Measurements from ENCODE around the gene MAST1. TPM values are rescaled to one million over a fixed set of nuclear protein-coding genes. Genes with fewer than 3 reads are reported as not detected.
"Not testable (repeated sequence)": the region's sequence is repeated elsewhere in the genome, so short reads cannot be mapped to it uniquely, and the experiment has no call there.

Gene MAST1
- total RNA-seq, 1 donor from 2014 or later = 2.4 TPM

DNA sequence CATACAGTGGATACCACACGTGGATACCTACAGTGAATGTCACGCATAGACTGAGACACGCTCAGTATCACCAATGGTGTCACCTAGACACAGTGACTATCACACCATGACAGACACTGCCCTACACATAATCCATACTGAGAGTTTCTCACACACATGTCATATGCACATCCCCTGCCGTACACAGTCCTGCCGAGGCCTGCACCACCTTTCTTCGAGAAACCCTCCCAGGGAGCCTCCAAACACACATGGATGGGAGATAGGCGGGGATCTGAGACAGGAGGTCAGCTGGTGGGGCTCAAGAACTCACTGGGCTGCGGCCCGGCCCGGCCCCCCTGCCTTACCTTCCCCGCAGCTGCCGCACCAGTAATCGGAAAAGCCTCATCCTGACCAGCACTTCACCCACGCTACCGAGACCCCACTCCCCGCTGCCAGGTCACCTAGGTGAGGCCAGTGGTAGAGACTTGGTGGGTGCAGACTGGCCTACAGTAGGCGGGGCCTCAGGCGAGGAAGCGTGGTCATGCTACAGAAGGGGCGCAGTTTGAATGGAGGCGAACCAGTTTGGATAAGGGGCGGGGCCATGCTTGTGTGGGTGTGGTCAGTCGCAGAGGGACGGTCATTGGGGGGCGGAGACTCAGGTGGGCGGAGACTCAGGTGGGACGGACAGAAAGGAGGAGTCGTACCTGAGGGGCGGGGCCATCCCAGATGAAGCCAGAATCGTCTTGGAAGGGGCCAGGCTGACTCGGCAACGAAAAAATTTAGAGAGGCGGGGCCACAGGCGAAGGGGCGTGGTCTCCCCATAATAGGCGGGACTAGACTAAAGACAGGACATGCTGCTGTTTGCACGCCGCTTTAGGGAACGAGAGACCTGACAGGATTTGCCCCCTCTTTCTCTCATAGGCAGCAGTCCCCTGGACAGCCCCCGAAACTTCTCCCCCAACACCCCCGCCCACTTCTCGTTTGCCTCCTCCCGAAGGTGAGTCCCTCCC, 2.1 kb downstream of the MAST1 start:
- Mint-ChIP-seq H3K36me3 (ENCODE audit: low read depth) (no peaks in the 10 kb centered on the region), H3K9me3 (no peaks in the 10 kb centered on the region), H3K27me3 (peaks cover 61% of the 10 kb centered on the region), H3K4me3 (peak overlapping the region; percentile 72), H3K27ac (no peak overlapping the region), H3K4me1 (peaks cover 17% of the 10 kb centered on the region)
- intact Hi-C loops (cut with micrococcal nuclease) = no loop called here
- DNase-seq = peak; percentile 88

- Mint-ChIP-seq H3K9me3 (no peaks in the 10 kb centered on the region), H3K27me3 (peaks cover 58% of the 10 kb centered on the region), H3K4me3 (peak overlapping the region; percentile 72), H3K4me1 (peaks cover 17% of the 10 kb centered on the region), H3K36me3 (ENCODE audit: low read depth) (no peaks in the 10 kb centered on the region), H3K27ac (no peak overlapping the region)
- intact Hi-C loops (cut with micrococcal nuclease) = no loop called here
- peak; percentile 83 for DNase-seq
These were observed 2.8 kb downstream of the MAST1 start for GRCh38 chr19:12841094-12841493.

DNA sequence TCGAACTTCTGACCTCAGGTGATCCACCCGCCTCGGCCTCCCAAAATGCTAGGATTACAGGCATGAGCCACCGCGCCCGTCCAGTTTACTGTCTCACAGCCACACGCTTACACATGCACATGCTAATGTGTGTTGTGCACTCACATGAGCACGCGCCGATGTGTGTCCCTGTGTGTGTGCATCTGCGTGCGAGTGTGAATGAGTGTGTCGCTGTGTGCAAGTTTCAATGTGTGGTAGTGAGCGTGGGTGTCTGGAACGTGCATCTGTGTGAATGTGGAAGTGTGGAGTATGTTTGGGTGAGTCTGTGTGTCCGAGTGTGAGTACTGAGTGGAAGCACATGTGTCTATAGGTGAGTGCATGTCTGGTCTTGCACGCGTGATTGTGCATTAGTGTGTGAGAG, 4.2 kb downstream of the MAST1 start:
- Mint-ChIP-seq H3K27me3 (peaks cover 50% of the 10 kb centered on the region), H3K27ac (no peak overlapping the region), H3K9me3 (no peaks in the 10 kb centered on the region), H3K36me3 (ENCODE audit: low read depth) (no peaks in the 10 kb centered on the region), H3K4me1 (peaks cover 19% of the 10 kb centered on the region), H3K4me3 (no peak overlapping the region)
- no peak for DNase-seq
- intact Hi-C loops (cut with micrococcal nuclease) = no loop called here

- Mint-ChIP-seq H3K27ac (no peak overlapping the region), H3K27me3 (peaks cover 45% of the 10 kb centered on the region), H3K4me1 (peaks cover 23% of the 10 kb centered on the region), H3K4me3 (no peak overlapping the region), H3K9me3 (no peaks in the 10 kb centered on the region), H3K36me3 (ENCODE audit: low read depth) (no peaks in the 10 kb centered on the region)
- intact Hi-C loops (cut with micrococcal nuclease) = no loop called here
- DNase-seq = no peak
These were observed 5.0 kb downstream of the MAST1 start for GRCh38 chr19:12843328-12843727.

- Mint-ChIP-seq H3K36me3 (ENCODE audit: low read depth) (no peaks in the 10 kb centered on the region), H3K9me3 (no peaks in the 10 kb centered on the region), H3K4me1 (peaks cover 20% of the 10 kb centered on the region), H3K27ac (no peak overlapping the region), H3K4me3 (no peak overlapping the region), H3K27me3 (peaks cover 39% of the 10 kb centered on the region)
- DNase-seq = no peak
- intact Hi-C loops (cut with micrococcal nuclease) = no loop called here
These were observed 5.9 kb downstream of the MAST1 start for GRCh38 chr19:12843999-12844732.

GRCh38 chr19:12846613-12847012, 8.3 kb downstream of the MAST1 start:
- not testable (repeated sequence) for H3K4me3 Mint-ChIP-seq; H3K9me3 Mint-ChIP-seq; H3K36me3 Mint-ChIP-seq (ENCODE audit: low read depth); H3K4me1 Mint-ChIP-seq; H3K27ac Mint-ChIP-seq; DNase-seq
- peaks cover 18% of the 10 kb centered on the region for H3K27me3 Mint-ChIP-seq
- intact Hi-C loops (cut with micrococcal nuclease) = loop anchor here (2.0 kb wide), 2 partner anchors 46 to 80 kb away; partner anchors contain the start of gene PRDX2

- Mint-ChIP-seq H3K4me3 (peak overlapping the region; percentile 77), H3K36me3 (ENCODE audit: low read depth) (no peaks in the 10 kb centered on the region), H3K9me3 (no peaks in the 10 kb centered on the region), H3K27ac (peak overlapping the region; percentile 41), H3K27me3 (peaks cover 14% of the 10 kb centered on the region), H3K4me1 (peaks cover 6% of the 10 kb centered on the region)
- DNase-seq = peak; percentile 97
- intact Hi-C loops (cut with micrococcal nuclease) = loop anchor here (2.0 kb wide), 2 partner anchors 47 to 81 kb away; partner anchors contain the start of gene PRDX2
These were observed 9.1 kb downstream of the MAST1 start for GRCh38 chr19:12847159-12848139.

GRCh38 chr19:12856653-12857052, 18.3 kb downstream of the MAST1 start:
- H3K36me3 Mint-ChIP-seq (ENCODE audit: low read depth) = no peaks in the 10 kb centered on the region
- H3K4me3 Mint-ChIP-seq = no peak overlapping the region
- intact Hi-C loops (cut with micrococcal nuclease) = no loop called here
- no peak overlapping the region for H3K27ac Mint-ChIP-seq
- no peak for DNase-seq
- H3K9me3 Mint-ChIP-seq = no peaks in the 10 kb centered on the region
- H3K27me3 Mint-ChIP-seq = peaks cover 9% of the 10 kb centered on the region
- no peaks in the 10 kb centered on the region for H3K4me1 Mint-ChIP-seq

DNA sequence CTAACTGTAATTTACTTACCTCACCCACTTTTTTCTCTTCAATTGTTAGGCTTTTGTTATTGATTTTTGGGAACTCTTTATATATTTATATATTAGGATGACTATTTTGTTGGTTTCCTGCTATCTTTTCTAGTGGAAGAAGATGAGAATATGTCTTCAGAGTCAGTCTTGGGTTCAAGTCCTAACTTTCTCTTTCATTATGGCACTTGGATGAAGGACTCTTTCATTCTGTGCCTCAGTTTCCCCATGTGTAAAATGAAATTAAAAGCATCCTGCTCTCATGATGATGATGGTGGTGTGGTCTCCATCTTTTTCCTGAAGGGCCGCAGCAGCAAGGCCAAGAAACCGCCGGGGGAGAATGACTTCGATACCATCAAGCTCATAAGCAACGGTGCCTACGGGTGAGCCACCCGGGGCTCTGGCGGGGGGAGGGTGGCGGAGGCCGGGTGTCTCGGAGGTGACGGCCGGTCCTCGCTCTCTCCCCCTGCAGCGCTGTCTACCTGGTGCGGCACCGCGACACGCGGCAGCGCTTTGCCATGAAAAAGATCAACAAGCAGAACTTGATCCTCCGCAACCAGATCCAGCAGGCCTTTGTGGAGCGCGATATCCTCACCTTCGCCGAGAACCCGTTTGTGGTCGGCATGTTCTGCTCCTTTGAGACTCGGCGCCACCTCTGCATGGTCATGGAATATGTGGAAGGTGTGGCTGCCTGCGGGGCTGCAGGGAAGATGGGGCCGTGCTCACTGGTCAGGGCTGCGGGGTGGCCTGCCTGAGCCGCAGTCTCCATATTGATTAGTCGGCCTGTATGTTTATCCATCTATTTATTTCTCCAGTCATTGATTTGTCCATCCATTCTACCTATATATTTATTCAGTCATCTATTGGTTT, 20.0 kb downstream of the MAST1 start:
- H3K4me1 Mint-ChIP-seq = no peaks in the 10 kb centered on the region
- no peaks in the 10 kb centered on the region for H3K9me3 Mint-ChIP-seq
- peaks cover 9% of the 10 kb centered on the region for H3K27me3 Mint-ChIP-seq
- no peak overlapping the region for H3K27ac Mint-ChIP-seq
- DNase-seq = no peak
- intact Hi-C loops (cut with micrococcal nuclease) = no loop called here
- H3K36me3 Mint-ChIP-seq (ENCODE audit: low read depth) = no peaks in the 10 kb centered on the region
- H3K4me3 Mint-ChIP-seq = no peak overlapping the region

DNA sequence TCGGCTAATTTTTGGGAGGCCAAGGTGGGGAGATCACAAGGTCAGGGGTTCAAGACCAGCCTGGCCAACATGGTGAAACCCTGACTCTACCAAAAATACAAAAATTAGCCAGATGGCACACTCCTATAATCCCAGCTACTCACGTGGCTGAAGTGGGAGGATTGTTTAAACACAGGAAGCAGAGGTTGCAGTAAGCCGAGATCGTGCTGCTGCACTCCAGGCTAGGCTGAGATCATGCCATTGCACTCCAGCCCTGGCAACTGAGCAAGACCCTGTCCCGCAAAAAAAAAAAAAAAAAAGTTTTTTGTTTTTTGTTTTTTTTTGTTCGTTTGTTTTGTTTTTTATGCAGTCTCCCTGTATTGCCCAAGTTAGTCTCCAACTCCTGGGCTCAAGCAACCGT, 21.2 kb downstream of the MAST1 start:
- no peaks in the 10 kb centered on the region for H3K36me3 Mint-ChIP-seq (ENCODE audit: low read depth)
- H3K4me1 Mint-ChIP-seq = no peaks in the 10 kb centered on the region
- intact Hi-C loops (cut with micrococcal nuclease) = no loop called here
- no peak overlapping the region for H3K4me3 Mint-ChIP-seq
- no peaks in the 10 kb centered on the region for H3K9me3 Mint-ChIP-seq
- peaks cover 11% of the 10 kb centered on the region for H3K27me3 Mint-ChIP-seq
- DNase-seq = no peak
- no peak overlapping the region for H3K27ac Mint-ChIP-seq

- no peak for DNase-seq
- intact Hi-C loops (cut with micrococcal nuclease) = no loop called here
- Mint-ChIP-seq H3K36me3 (ENCODE audit: low read depth) (no peaks in the 10 kb centered on the region), H3K27me3 (peaks cover 4% of the 10 kb centered on the region), H3K4me1 (peaks cover 7% of the 10 kb centered on the region), H3K9me3 (no peaks in the 10 kb centered on the region), H3K4me3 (no peak overlapping the region), H3K27ac (no peak overlapping the region)
These were observed 25.8 kb downstream of the MAST1 start for GRCh38 chr19:12864143-12864542.

GRCh38 chr19:12864721-12865715, 26.7 kb downstream of the MAST1 start:
- no peaks in the 10 kb centered on the region for H3K9me3 Mint-ChIP-seq
- DNase-seq = no peak
- intact Hi-C loops (cut with micrococcal nuclease) = no loop called here
- no peaks in the 10 kb centered on the region for H3K36me3 Mint-ChIP-seq (ENCODE audit: low read depth)
- H3K27me3 Mint-ChIP-seq = peaks cover 4% of the 10 kb centered on the region
- H3K4me1 Mint-ChIP-seq = peaks cover 7% of the 10 kb centered on the region
- H3K4me3 Mint-ChIP-seq = no peak overlapping the region
- no peak overlapping the region for H3K27ac Mint-ChIP-seq
